GM12873 (cell line): ENCODE data around the gene ATG14.

Source experiments
- CTCF ChIP-seq: IDR thresholded peaks from 2 replicates; pipeline ENCODE4 v1.5.1; 2012; ENCODE audit warnings: low read depth, mild to moderate bottlenecking, moderate library complexity, low read length, control low read depth; ENCODE audit not compliant: insufficient read depth; ENCODE audit errors: missing control alignments

Gene ATG14

GRCh38 chr14:55359307-55359706 is 52.3 kb downstream of the ATG14 start:
- TF ChIP-seq CTCF = no peak

- TF ChIP-seq CTCF = no peak
Measured at GRCh38 chr14:55356913-55357312, 54.7 kb downstream of the ATG14 start.

GRCh38 chr14:55355922-55356321 is 55.7 kb downstream of the ATG14 start:
- TF ChIP-seq CTCF = no peak

- peak; percentile 76 for TF ChIP-seq CTCF
Measured at GRCh38 chr14:55354500-55354899, 57.1 kb downstream of the ATG14 start.

- no peak for TF ChIP-seq CTCF
Measured at GRCh38 chr14:55353686-55354467, 57.8 kb downstream of the ATG14 start.

GRCh38 chr14:55352201-55352600 is 59.4 kb downstream of the ATG14 start:
- no peak for TF ChIP-seq CTCF

GRCh38 chr14:55351111-55351510 is 60.5 kb downstream of the ATG14 start:
- no peak for TF ChIP-seq CTCF
